A549 (cell line): ENCODE results near the gene B3GNT2. TPM values are rescaled to one million over a fixed set of nuclear protein-coding genes. Genes with fewer than 3 reads are reported as not detected.

Experiments
- ATAC-seq, 2 experiments: fragments of 200-7000 bp in 1 of 2; fragments of >200 bp in 1 of 2; cut with Nextera tagmentation in 1 of 2; cut with Tn5 transposase in 1 of 2; 3 replicates each; pipeline versions ENCODE4 v1.8.0 to v1.9.1; 2018 to 2020; ENCODE audit warnings: mild to moderate bottlenecking in 1 of 2, moderate library complexity in 1 of 2
- CTCF ChIA-PET: fragments of 300-600 bp; sonication (Branson Sonifier 250); formaldehyde crosslinking; extraction: SDS; loops from one replicate; lab custom pipeline; 2021; ENCODE audit warnings: antibody characterized with exemption, inconsistent platforms; lab: Yijun Ruan, JAX
- POLR2A ChIA-PET: fragments of 350-600 bp; formaldehyde crosslinking; extraction: SDS; loops from one replicate; lab custom pipeline; 2021; ENCODE audit warnings: antibody characterized with exemption, inconsistent platforms; lab: Yijun Ruan, JAX
- DNase-seq, 2 experiments: peaks; one replicate each; pipeline versions ENCODE4 v3.0.0 to v3.0.0-alpha.2; 2011 to 2016; ENCODE audit warnings: low read depth in 1 of 2, low spot score in 1 of 2
- FAIRE-seq: peaks from 2 replicates; lab custom pipeline; 2011; peaks lifted over from hg19 to GRCh38; lab: Jason Lieb, UNC
- H3K27ac ChIP-seq, 2 experiments: fragments of >200 bp; sonication (Bioruptor Twin); formaldehyde crosslinking; 3 replicates each; pipeline ENCODE4 v1.5.1; 2016 to 2017
- H3K4me1 ChIP-seq: fragments of >200 bp; sonication (Bioruptor Twin); formaldehyde crosslinking; 3 replicates; pipeline ENCODE4 v1.6.1; 2016
- H3K4me2 ChIP-seq: fragments of >200 bp; sonication (Bioruptor Twin); formaldehyde crosslinking; 3 replicates; pipeline ENCODE4 v1.6.1; 2016
- H3K4me3 ChIP-seq: fragments of >200 bp; sonication (Bioruptor Twin); formaldehyde crosslinking; 3 replicates; pipeline ENCODE4 v1.5.1; 2016
- H3K9me3 ChIP-seq: fragments of >200 bp; sonication (Bioruptor Twin); formaldehyde crosslinking; 3 replicates; pipeline ENCODE4 v1.6.1; 2016
- CBX8 ChIP-seq: fragments of 200-600 bp; sonication (generic); IDR thresholded peaks from 2 replicates; pipeline ENCODE4 v1.6.1; 2016
- CHD2 ChIP-seq: fragments of 150-350 bp; IDR thresholded peaks from 2 replicates; pipeline ENCODE4 v1.6.1; 2014; ENCODE audit warnings: low read length; ENCODE audit not compliant: partially characterized antibody
- EHF ChIP-seq: fragments of 250-450 bp; sonication (Bioruptor Pico); IDR thresholded peaks from 2 replicates; pipeline ENCODE4 v1.5.0; 2020; ENCODE audit warnings: mild to moderate bottlenecking
- FOSL2 ChIP-seq, 2 experiments: fragments of 450-650 bp in 1 of 2; fragments of >200 bp in 1 of 2; sonication (Bioruptor Twin) in 1 of 2; formaldehyde crosslinking; IDR thresholded peaks; 2 replicates each; pipeline versions ENCODE4 v1.5.0 to v1.6.1; 2016 to 2020; ENCODE audit warnings: mild to moderate bottlenecking in 1 of 2, moderate library complexity in 1 of 2
- JUN ChIP-seq, 2 experiments: fragments of >200 bp; sonication (Bioruptor Twin); formaldehyde crosslinking; IDR thresholded peaks; 2 replicates in 1 of 2; 3 replicates in 1 of 2; pipeline ENCODE4 v1.6.1; 2016 to 2017
- MAFK ChIP-seq: fragments of 450-650 bp; IDR thresholded peaks from 2 replicates; pipeline ENCODE4 v1.6.1; 2014; ENCODE audit not compliant: partially characterized antibody
- NPAS2 ChIP-seq: fragments of 250-450 bp; sonication (Bioruptor Pico); IDR thresholded peaks from 2 replicates; pipeline ENCODE4 v1.8.0; 2022; ENCODE audit warnings: mild to moderate bottlenecking, moderate library complexity, borderline replicate concordance
- POLR2AphosphoS2 ChIP-seq: conservative IDR thresholded peaks from 2 replicates; pipeline ENCODE4 v1.6.1; 2012; ENCODE audit warnings: low read length, improper control_type of control experiment, inconsistent platforms
- ZC3H11A ChIP-seq: fragments of 450-650 bp; IDR thresholded peaks from 2 replicates; pipeline ENCODE4 v1.6.1; 2014; ENCODE audit warnings: antibody characterized with exemption, mild to moderate bottlenecking
- ZNF302 ChIP-seq: fragments of 250-450 bp; sonication (Bioruptor Pico); IDR thresholded peaks from 2 replicates; pipeline ENCODE4 v1.9.0; 2021; ENCODE audit warnings: inconsistent platforms, mild to moderate bottlenecking, moderate library complexity
- WGBS: methylation state at CpG from one replicate; pipeline ENCODE4 v1.1.6; 2017; ENCODE audit errors: missing lambda C conversion rate; 5-methylcytosine and 5-hydroxymethylcytosine counted together
- polyA plus RNA-seq, 4 experiments: library from polyadenylated mRNA; depleted of rRNA in 3 of 4; stranded (reverse); fragments of >200 nt; fragmentation: RNase III in 1 of 4; extraction: RNeasy Plus Mini Kit Qiagen cat#74134 plus additional on column Dnase treatment in 1 of 4; gene quantifications; 2 replicates in 3 of 4; 3 replicates in 1 of 4; pipeline ENCODE4 v1.2.3, GENCODE V29; 2011 to 2017
- TF ChIP-seq, protein P1 (sequence below): fragments of 150-350 bp; IDR thresholded peaks from 2 replicates; pipeline ENCODE4 v1.6.1; 2014; ENCODE audit warnings: low read depth, mild to moderate bottlenecking, low read length
- TF ChIP-seq, protein P2 (sequence below): fragments of >200 bp; sonication (Bioruptor Twin); formaldehyde crosslinking; IDR thresholded peaks from 3 replicates; pipeline ENCODE4 v1.6.1; 2016
- TF ChIP-seq, protein P3 (sequence below): fragments of 450-650 bp; IDR thresholded peaks from 2 replicates; pipeline ENCODE4 v1.6.1; 2014; ENCODE audit warnings: antibody characterized with exemption
- TF ChIP-seq, protein P4 (sequence below): fragments of 200-600 bp; sonication (generic); IDR thresholded peaks from 2 replicates; pipeline ENCODE4 v1.6.1; 2016; ENCODE audit warnings: antibody characterized with exemption, mild to moderate bottlenecking, moderate library complexity
- TF ChIP-seq, protein P5 (sequence below): fragments of 250-450 bp; sonication (Bioruptor Pico); IDR thresholded peaks from 2 replicates; pipeline ENCODE4 v1.5.0; 2020; ENCODE audit warnings: low read depth, mild to moderate bottlenecking, moderate library complexity

Gene B3GNT2
- polyA plus RNA-seq, 2 of the 4 experiments (the other 2 are of a cell fraction), result 21.3 to 29.4 TPM

DNA sequence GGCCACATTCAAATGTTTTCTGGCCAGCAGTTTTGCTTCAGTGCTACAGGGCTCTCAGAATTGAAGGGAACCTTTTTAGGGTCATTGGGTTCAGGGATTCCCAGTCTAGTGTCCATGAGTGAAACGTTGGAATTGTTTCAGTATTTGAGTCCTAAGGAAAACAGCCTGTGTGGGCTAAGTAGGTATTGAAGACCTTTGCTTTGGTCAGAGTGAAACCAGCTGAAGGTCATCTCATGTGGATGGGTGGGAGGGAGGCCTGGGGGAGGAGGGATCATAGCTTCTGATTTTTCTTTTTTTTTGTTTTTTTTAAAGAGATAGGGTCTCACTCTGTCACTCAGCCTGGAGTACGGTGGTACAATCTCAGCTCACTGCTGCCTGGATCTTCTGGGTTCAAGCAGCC lies 20.2 kb downstream of the B3GNT2 start:
- FAIRE-seq (no peak), ATAC-seq (no peak; a peak in 1 of 6 replicates), DNase-seq (no peak)
- no peak overlapping the region for H3K4me3 ChIP-seq
- ChIA-PET CTCF (interaction anchor here (1.3 to 1.5 kb wide), 2 partner anchors 18 to 19 kb away, joined by 3 to 4 read pairs; no protein-coding TSS in a partner anchor), POLR2A (no interaction called here)
- peak overlapping the region; percentile 13; the same call in 1 of the 3 replicates for H3K4me2 ChIP-seq
- peaks cover 16% of the 10 kb centered on the region; the same call in 2 of the 3 replicates for H3K9me3 ChIP-seq
- 62% methylated on average over 2 of the region's 2 CpGs for WGBS
- no peak for TF ChIP-seq CHD2
- TF ChIP-seq, protein P1, sequence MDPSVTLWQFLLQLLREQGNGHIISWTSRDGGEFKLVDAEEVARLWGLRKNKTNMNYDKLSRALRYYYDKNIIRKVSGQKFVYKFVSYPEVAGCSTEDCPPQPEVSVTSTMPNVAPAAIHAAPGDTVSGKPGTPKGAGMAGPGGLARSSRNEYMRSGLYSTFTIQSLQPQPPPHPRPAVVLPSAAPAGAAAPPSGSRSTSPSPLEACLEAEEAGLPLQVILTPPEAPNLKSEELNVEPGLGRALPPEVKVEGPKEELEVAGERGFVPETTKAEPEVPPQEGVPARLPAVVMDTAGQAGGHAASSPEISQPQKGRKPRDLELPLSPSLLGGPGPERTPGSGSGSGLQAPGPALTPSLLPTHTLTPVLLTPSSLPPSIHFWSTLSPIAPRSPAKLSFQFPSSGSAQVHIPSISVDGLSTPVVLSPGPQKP, result no peak
- TF ChIP-seq, protein P2, sequence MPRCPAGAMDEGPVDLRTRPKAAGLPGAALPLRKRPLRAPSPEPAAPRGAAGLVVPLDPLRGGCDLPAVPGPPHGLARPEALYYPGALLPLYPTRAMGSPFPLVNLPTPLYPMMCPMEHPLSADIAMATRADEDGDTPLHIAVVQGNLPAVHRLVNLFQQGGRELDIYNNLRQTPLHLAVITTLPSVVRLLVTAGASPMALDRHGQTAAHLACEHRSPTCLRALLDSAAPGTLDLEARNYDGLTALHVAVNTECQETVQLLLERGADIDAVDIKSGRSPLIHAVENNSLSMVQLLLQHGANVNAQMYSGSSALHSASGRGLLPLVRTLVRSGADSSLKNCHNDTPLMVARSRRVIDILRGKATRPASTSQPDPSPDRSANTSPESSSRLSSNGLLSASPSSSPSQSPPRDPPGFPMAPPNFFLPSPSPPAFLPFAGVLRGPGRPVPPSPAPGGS, result no peak
- peaks cover 30% of the 10 kb centered on the region for H3K4me1 ChIP-seq
- peak overlapping the region; percentile 2 to 19; a peak in 2 of 6 replicates for H3K27ac ChIP-seq

DNA sequence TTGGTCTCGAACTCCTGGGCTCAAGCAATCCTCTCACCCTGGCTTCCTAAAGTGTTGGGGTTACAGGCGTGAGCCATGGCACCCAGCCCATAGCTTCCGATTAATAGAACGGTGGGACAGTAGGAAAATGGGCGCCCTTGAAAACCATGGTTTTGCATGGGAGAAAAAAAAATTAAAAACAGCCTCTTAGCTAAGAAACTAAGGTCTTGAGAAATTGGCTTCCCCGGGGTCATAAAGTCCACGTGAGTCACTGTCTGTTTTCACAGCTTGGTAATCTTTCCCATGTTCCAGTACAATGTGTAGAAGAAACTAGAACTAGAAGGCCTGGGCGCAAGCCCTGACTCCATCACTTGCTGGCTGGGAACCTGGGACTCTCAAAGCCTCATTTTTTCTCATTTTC lies 20.7 kb downstream of the B3GNT2 start:
- TF ChIP-seq JUN (IDR thresholded peaks at IDR 0.05) (no peak), NPAS2 (CRISPR knock-in tag) (no peak), POLR2AphosphoS2 (no peak), MAFK (no peak), FOSL2 (IDR thresholded peaks at IDR 0.05) (no peak), FOSL2 (CRISPR knock-in tag; IDR thresholded peaks at IDR 0.05) (no peak; the same call in 1 of the 2 replicates), CBX8 (no peak), ZNF302 (CRISPR knock-in tag) (no peak), CHD2 (no peak), EHF (no peak), ZC3H11A (no peak)
- TF ChIP-seq, protein P3, sequence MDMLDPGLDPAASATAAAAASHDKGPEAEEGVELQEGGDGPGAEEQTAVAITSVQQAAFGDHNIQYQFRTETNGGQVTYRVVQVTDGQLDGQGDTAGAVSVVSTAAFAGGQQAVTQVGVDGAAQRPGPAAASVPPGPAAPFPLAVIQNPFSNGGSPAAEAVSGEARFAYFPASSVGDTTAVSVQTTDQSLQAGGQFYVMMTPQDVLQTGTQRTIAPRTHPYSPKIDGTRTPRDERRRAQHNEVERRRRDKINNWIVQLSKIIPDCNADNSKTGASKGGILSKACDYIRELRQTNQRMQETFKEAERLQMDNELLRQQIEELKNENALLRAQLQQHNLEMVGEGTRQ, result no peak
- TF ChIP-seq, protein P4, sequence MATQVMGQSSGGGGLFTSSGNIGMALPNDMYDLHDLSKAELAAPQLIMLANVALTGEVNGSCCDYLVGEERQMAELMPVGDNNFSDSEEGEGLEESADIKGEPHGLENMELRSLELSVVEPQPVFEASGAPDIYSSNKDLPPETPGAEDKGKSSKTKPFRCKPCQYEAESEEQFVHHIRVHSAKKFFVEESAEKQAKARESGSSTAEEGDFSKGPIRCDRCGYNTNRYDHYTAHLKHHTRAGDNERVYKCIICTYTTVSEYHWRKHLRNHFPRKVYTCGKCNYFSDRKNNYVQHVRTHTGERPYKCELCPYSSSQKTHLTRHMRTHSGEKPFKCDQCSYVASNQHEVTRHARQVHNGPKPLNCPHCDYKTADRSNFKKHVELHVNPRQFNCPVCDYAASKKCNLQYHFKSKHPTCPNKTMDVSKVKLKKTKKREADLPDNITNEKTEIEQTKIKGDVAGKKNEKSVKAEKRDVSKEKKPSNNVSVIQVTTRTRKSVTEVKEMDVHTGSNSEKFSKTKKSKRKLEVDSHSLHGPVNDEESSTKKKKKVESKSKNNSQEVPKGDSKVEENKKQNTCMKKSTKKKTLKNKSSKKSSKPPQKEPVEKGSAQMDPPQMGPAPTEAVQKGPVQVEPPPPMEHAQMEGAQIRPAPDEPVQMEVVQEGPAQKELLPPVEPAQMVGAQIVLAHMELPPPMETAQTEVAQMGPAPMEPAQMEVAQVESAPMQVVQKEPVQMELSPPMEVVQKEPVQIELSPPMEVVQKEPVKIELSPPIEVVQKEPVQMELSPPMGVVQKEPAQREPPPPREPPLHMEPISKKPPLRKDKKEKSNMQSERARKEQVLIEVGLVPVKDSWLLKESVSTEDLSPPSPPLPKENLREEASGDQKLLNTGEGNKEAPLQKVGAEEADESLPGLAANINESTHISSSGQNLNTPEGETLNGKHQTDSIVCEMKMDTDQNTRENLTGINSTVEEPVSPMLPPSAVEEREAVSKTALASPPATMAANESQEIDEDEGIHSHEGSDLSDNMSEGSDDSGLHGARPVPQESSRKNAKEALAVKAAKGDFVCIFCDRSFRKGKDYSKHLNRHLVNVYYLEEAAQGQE, result no peak
- TF ChIP-seq, protein P5, sequence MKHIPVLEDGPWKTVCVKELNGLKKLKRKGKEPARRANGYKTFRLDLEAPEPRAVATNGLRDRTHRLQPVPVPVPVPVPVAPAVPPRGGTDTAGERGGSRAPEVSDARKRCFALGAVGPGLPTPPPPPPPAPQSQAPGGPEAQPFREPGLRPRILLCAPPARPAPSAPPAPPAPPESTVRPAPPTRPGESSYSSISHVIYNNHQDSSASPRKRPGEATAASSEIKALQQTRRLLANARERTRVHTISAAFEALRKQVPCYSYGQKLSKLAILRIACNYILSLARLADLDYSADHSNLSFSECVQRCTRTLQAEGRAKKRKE (CRISPR knock-in tag), result no peak
- Histone ChIP-seq H3K27ac (peak overlapping the region in 1 of 2 experiments; percentile 19; a peak in 2 of 6 replicates), H3K4me2 (peak overlapping the region; percentile 13; the same call in 2 of the 3 replicates), H3K9me3 (peaks cover 16% of the 10 kb centered on the region; the same call in 2 of the 3 replicates), H3K4me1 (peaks cover 30% of the 10 kb centered on the region), H3K4me3 (no peak overlapping the region)
- DNase-seq (peak in 1 of 2 experiments; percentile 46), FAIRE-seq (no peak), ATAC-seq (peak; percentile 62 to 71; a peak in 4 of 6 replicates)
- ChIA-PET CTCF (interaction anchor here (1.5 kb wide), 1 partner anchor 18 kb away, joined by 4 read pairs; no protein-coding TSS in a partner anchor), POLR2A (no interaction called here)
- WGBS, result 82% methylated on average over 8 of the region's 8 CpGs
